CMK (cell line): ENCODE data around the gene TRO.

Source experiments
- DNase-seq: peaks from one replicate; pipeline ENCODE4 v3.0.0-alpha.2; 2010; ENCODE audit warnings: low read depth

Gene TRO

DNA sequence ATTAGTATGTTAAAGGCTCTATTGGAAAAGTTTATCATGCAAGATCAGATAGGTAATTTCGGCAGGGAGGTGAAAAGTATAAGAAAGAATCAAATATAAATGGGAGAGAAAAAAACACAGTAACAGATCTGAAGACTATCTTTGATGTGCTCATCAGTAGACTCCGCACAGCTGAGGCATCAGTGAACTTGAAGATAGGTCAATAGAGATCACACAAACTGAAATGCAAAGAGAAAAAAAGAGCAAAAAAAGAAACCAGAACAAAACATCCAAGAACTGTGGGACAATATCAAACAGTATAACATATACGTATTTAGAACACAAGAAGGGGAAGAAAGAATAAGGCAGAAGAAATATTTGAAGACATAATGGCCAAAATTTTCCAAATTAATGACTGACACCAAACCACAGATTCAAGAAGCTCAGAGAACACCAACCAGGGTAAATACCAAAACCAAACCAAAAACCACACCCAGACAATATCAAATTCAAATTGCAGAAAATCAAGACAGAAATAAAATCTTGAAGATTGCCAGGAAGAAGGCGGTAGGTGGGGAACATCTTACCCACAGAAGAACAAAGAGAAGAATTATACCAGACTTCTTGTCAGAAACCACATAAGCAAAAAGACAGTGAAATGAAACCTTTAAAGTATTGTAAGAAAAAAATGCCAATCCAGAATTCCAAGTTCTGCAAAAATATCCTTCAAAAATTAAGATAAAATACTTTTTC is 44.3 kb downstream of the TRO start:
- DNase-seq = no peak

DNA sequence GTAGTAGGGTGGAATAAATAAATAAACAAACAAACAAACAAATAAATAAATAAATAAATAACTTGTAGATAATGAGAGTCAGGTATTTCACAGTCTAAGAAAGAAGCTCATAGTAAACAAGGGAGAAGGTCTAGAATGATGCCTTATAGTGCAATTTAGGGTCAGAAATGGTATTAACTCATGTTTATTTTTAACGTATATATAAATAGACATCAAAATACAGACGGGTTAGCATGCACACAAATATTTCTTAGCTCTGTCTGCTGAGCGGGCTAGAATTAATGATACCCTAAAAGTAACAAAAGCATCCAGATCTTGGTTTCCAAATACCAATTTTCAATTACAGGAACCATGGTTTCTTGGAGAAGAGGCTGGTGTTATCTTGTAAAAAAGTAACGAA is 56.8 kb downstream of the TRO start:
- DNase-seq = no peak

DNA sequence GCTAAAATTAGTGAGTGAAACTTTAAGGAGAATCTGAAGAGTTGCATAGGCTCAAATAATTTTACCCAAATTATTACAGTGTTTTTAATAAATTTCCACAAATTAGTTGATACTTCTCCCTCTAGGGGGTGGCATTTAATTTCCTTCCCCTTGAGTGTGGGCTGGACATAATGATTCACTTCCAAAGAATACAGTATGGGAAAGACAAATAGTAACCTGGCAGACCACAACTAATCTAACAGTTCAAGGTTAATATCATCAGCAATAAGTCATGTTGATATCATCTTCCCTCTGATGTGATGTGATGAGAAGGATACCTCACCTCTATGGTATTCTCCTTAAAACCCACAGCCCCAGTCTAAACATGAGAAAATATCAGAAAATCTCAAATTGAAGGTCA is 57.8 kb downstream of the TRO start:
- no peak for DNase-seq

- no peak for DNase-seq
Measured at GRCh38 chrX:54979432-54979831, 58.8 kb downstream of the TRO start.

GRCh38 chrX:54980334-54980733 is 59.7 kb downstream of the TRO start:
- DNase-seq = no peak
